A549 (cell line): ENCODE measurements around the gene CIITA. TPM values are rescaled to one million over a fixed set of nuclear protein-coding genes. Genes with fewer than 3 reads are reported as not detected.
A peak's percentile ranks its signal among the peaks of the same experiment; 100 is the strongest.

Source experiments
- ATAC-seq, 2 experiments: fragments of 200-7000 bp in 1 of 2; fragments of >200 bp in 1 of 2; cut with Nextera tagmentation in 1 of 2; cut with Tn5 transposase in 1 of 2; 3 replicates each; pipeline versions ENCODE4 v1.8.0 to v1.9.1; 2018 to 2020; ENCODE audit warnings: mild to moderate bottlenecking in 1 of 2, moderate library complexity in 1 of 2
- CTCF ChIA-PET: fragments of 300-600 bp; sonication (Branson Sonifier 250); formaldehyde crosslinking; extraction: SDS; loops from one replicate; lab custom pipeline; 2021; ENCODE audit warnings: antibody characterized with exemption, inconsistent platforms; lab: Yijun Ruan, JAX
- POLR2A ChIA-PET: fragments of 350-600 bp; formaldehyde crosslinking; extraction: SDS; loops from one replicate; lab custom pipeline; 2021; ENCODE audit warnings: antibody characterized with exemption, inconsistent platforms; lab: Yijun Ruan, JAX
- DNase-seq, 2 experiments: peaks; one replicate each; pipeline versions ENCODE4 v3.0.0 to v3.0.0-alpha.2; 2011 to 2016; ENCODE audit warnings: low read depth in 1 of 2, low spot score in 1 of 2
- FAIRE-seq: peaks from 2 replicates; lab custom pipeline; 2011; peaks lifted over from hg19 to GRCh38; lab: Jason Lieb, UNC
- H3K27ac ChIP-seq, 2 experiments: fragments of >200 bp; sonication (Bioruptor Twin); formaldehyde crosslinking; 3 replicates each; pipeline ENCODE4 v1.5.1; 2016 to 2017
- H3K4me1 ChIP-seq: fragments of >200 bp; sonication (Bioruptor Twin); formaldehyde crosslinking; 3 replicates; pipeline ENCODE4 v1.6.1; 2016
- H3K4me2 ChIP-seq: fragments of >200 bp; sonication (Bioruptor Twin); formaldehyde crosslinking; 3 replicates; pipeline ENCODE4 v1.6.1; 2016
- H3K4me3 ChIP-seq: fragments of >200 bp; sonication (Bioruptor Twin); formaldehyde crosslinking; 3 replicates; pipeline ENCODE4 v1.5.1; 2016
- H3K9me3 ChIP-seq: fragments of >200 bp; sonication (Bioruptor Twin); formaldehyde crosslinking; 3 replicates; pipeline ENCODE4 v1.6.1; 2016
- EHF ChIP-seq: fragments of 250-450 bp; sonication (Bioruptor Pico); IDR thresholded peaks from 2 replicates; pipeline ENCODE4 v1.5.0; 2020; ENCODE audit warnings: mild to moderate bottlenecking
- EHMT2 ChIP-seq: fragments of 200-600 bp; sonication (generic); IDR thresholded peaks from 2 replicates; pipeline ENCODE4 v1.6.1; 2016; ENCODE audit warnings: antibody characterized with exemption, low read depth, mild to moderate bottlenecking, moderate library complexity
- FOSB ChIP-seq: fragments of 250-450 bp; sonication (Bioruptor Pico); IDR thresholded peaks from 2 replicates; pipeline ENCODE4 v1.5.0; 2020; ENCODE audit warnings: mild to moderate bottlenecking, moderate library complexity
- GATA3 ChIP-seq: IDR thresholded peaks from 2 replicates; pipeline ENCODE4 v1.6.1; 2012; ENCODE audit warnings: borderline replicate concordance
- HOXA7 ChIP-seq: fragments of 250-450 bp; sonication (Bioruptor Pico); IDR thresholded peaks from 2 replicates; pipeline ENCODE4 v1.5.0; 2020; ENCODE audit warnings: mild to moderate bottlenecking, moderate library complexity
- HOXB13 ChIP-seq: fragments of 250-450 bp; sonication (Bioruptor Pico); IDR thresholded peaks from 2 replicates; pipeline ENCODE4 v1.5.0; 2020; ENCODE audit warnings: low read depth, mild to moderate bottlenecking, moderate library complexity
- HOXB5 ChIP-seq: fragments of 250-450 bp; sonication (Bioruptor Pico); IDR thresholded peaks from 2 replicates; pipeline ENCODE4 v1.5.0; 2020; ENCODE audit warnings: mild to moderate bottlenecking, moderate library complexity
- JUN ChIP-seq, 2 experiments: fragments of >200 bp; sonication (Bioruptor Twin); formaldehyde crosslinking; IDR thresholded peaks; 2 replicates in 1 of 2; 3 replicates in 1 of 2; pipeline ENCODE4 v1.6.1; 2016 to 2017
- KDM5A ChIP-seq: fragments of 200-600 bp; sonication (generic); IDR thresholded peaks from 2 replicates; pipeline ENCODE4 v1.6.1; 2016; ENCODE audit warnings: antibody characterized with exemption, mild to moderate bottlenecking
- NPAS2 ChIP-seq: fragments of 250-450 bp; sonication (Bioruptor Pico); IDR thresholded peaks from 2 replicates; pipeline ENCODE4 v1.8.0; 2022; ENCODE audit warnings: mild to moderate bottlenecking, moderate library complexity, borderline replicate concordance
- POLR2A ChIP-seq: IDR thresholded peaks from 2 replicates; pipeline ENCODE4 v1.6.1; 2012; ENCODE audit warnings: mild to moderate bottlenecking, low read length
- RAD21 ChIP-seq, 2 experiments: fragments of >200 bp in 1 of 2; sonication (Bioruptor Twin) in 1 of 2; formaldehyde crosslinking in 1 of 2; IDR thresholded peaks in 1 of 2; conservative IDR thresholded peaks in 1 of 2; 2 replicates in 1 of 2; 3 replicates in 1 of 2; pipeline ENCODE4 v1.6.1; 2012 to 2018; ENCODE audit warnings: inconsistent platforms in 1 of 2
- WGBS: methylation state at CpG from one replicate; pipeline ENCODE4 v1.1.6; 2017; ENCODE audit errors: missing lambda C conversion rate; 5-methylcytosine and 5-hydroxymethylcytosine counted together
- polyA plus RNA-seq, 4 experiments: library from polyadenylated mRNA; depleted of rRNA in 3 of 4; stranded (reverse); fragments of >200 nt; fragmentation: RNase III in 1 of 4; extraction: RNeasy Plus Mini Kit Qiagen cat#74134 plus additional on column Dnase treatment in 1 of 4; gene quantifications; 2 replicates in 3 of 4; 3 replicates in 1 of 4; pipeline ENCODE4 v1.2.3, GENCODE V29; 2011 to 2017
- TF ChIP-seq, protein P1 (sequence below): fragments of 450-650 bp; IDR thresholded peaks from 2 replicates; pipeline ENCODE4 v1.6.1; 2014; ENCODE audit warnings: antibody characterized with exemption
- TF ChIP-seq, protein P2 (sequence below): fragments of 200-600 bp; sonication (generic); IDR thresholded peaks from 2 replicates; pipeline ENCODE4 v1.6.1; 2016; ENCODE audit warnings: antibody characterized with exemption, mild to moderate bottlenecking, moderate library complexity

Gene CIITA
- polyA plus RNA-seq, 2 of the 4 experiments (the other 2 are of a cell fraction) = 0.06 TPM; not detected in 1

DNA sequence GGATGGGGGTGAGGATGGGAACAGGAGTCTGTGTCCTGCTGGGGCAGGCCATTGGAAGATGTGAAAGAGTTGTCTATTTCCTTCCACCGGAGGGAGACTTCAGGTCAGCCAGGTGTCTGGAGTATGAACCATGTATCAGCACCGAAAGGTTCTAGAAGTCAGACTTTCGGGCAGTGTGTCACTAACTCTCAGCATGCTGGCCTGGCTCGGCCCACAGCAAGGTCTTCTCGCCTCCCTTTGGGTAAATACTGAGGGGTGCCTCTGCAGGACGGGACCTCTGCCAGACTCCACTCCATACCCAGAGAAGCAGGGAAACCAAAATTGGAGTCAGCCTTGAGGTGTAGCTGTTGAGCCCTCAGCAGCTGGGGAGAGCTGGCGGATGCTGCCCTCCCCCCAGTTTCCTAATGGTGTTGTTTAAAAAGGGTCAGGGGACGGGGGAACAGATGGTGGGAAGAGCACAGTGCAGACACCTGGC is 507 bp downstream of the CIITA start:
- no peaks in the 10 kb centered on the region for H3K9me3 ChIP-seq
- 28% methylated on average over 7 of the region's 8 CpGs for whole genome bisulfite sequencing
- no peak overlapping the region for H3K4me2 ChIP-seq
- ChIA-PET POLR2A (no interaction called here), CTCF (interaction anchor here (1.3 to 1.4 kb wide), 2 partner anchors 9 to 41 kb away, joined by 4 read pairs; no protein-coding TSS in a partner anchor)
- no peak overlapping the region for H3K27ac ChIP-seq
- ATAC-seq (peak in 1 of 2 experiments; percentile 30; a peak in 3 of 6 replicates), DNase-seq (no peak), FAIRE-seq (no peak)
- no peak overlapping the region for H3K4me3 ChIP-seq
- H3K4me1 ChIP-seq = no peaks in the 10 kb centered on the region
- TF ChIP-seq EHMT2 (no peak), HOXB5 (no peak)

DNA sequence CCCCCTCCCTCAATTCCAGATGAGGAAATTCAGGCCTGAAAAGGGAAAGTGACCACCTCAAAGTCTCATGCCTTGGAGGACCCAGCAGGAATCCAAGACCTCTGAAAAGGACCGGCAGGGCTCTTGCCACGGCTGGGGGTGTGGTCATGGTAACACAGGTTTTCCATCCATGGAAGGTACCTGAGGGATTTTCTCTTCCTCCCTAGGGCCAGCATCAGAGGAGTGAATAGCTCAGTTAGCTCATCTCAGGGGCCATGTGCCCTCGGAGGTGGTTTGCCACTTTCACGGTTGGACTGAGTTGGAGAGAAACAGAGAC is 1.3 kb downstream of the CIITA start:
- DNase-seq = no peak
- CTCF ChIA-PET = interaction anchor here (0.6 to 1.4 kb wide), 3 partner anchors 9 to 1043 kb away, joined by 3 to 4 read pairs (median 4); no protein-coding TSS in a partner anchor
- H3K27ac ChIP-seq = no peak overlapping the region
- H3K4me1 ChIP-seq = no peaks in the 10 kb centered on the region
- H3K4me2 ChIP-seq = peak overlapping the region; percentile 67; the same call in 2 of the 3 replicates
- no peak for FAIRE-seq
- WGBS = 22% methylated on average over 4 of the region's 4 CpGs
- no peak overlapping the region for H3K4me3 ChIP-seq
- POLR2A ChIA-PET = no interaction called here
- TF ChIP-seq, protein P1, sequence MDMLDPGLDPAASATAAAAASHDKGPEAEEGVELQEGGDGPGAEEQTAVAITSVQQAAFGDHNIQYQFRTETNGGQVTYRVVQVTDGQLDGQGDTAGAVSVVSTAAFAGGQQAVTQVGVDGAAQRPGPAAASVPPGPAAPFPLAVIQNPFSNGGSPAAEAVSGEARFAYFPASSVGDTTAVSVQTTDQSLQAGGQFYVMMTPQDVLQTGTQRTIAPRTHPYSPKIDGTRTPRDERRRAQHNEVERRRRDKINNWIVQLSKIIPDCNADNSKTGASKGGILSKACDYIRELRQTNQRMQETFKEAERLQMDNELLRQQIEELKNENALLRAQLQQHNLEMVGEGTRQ = no peak
- TF ChIP-seq HOXB5 (no peak), GATA3 (no peak), RAD21 (conservative IDR thresholded peaks at IDR 0.05 in 1 of 2, IDR thresholded peaks at IDR 0.05 in 1 of 2) (no peak), FOSB (no peak), KDM5A (no peak), JUN (IDR thresholded peaks at IDR 0.05) (no peak), HOXB13 (CRISPR knock-in tag) (no peak), EHF (CRISPR knock-in tag) (no peak)
- ATAC-seq = no peak
- no peaks in the 10 kb centered on the region for H3K9me3 ChIP-seq

DNA sequence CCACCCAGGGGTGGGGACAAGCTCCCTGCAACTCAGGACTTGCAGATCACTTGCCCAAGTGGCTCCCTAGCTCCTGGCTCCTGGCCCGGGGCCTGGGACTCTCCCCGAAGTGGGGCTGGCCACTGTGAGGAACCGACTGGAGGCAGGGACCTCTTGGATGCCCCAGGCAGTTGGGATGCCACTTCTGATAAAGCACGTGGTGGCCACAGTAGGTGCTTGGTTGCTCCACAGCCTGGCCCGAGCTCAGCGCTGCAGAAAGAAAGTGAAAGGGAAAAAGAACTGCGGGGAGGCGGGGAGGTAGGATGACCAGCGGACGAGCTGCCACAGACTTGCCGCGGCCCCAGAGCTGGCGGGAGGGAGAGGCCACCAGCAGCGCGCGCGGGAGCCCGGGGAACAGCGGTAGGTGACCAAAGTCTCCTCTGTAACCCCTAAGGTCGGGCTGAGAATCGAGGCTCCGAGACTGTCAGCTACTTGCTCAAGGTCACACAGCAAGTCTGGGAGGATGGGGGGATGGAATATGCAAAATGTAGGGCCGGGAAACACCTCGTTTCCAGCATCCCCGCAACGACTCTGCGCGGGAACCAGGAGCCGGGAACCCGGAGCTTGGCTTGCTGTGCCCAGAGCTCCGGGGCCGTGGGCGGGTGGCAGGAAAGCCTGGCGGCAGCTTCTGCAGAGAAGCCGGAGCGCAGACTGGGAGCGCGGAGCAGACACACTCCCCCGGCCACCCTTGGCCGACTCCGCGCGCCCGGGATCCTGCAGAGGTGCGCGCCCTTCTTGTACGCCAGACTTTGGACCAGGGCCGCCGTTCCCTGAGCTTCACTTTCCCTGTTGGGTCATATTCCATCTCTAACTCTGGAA is 1.9 kb downstream of the CIITA start:
- FAIRE-seq = no peak
- POLR2A ChIA-PET = no interaction called here
- peak; percentile 38; a peak in 4 of 6 replicates for ATAC-seq
- 4% methylated on average over 43 of the region's 49 CpGs for WGBS
- no peak for TF ChIP-seq RAD21 (conservative IDR thresholded peaks at IDR 0.05 in 1 of 2, IDR thresholded peaks at IDR 0.05 in 1 of 2)
- no peak for TF ChIP-seq POLR2A
- no peak for TF ChIP-seq HOXA7 (CRISPR knock-in tag)
- TF ChIP-seq, protein P2, sequence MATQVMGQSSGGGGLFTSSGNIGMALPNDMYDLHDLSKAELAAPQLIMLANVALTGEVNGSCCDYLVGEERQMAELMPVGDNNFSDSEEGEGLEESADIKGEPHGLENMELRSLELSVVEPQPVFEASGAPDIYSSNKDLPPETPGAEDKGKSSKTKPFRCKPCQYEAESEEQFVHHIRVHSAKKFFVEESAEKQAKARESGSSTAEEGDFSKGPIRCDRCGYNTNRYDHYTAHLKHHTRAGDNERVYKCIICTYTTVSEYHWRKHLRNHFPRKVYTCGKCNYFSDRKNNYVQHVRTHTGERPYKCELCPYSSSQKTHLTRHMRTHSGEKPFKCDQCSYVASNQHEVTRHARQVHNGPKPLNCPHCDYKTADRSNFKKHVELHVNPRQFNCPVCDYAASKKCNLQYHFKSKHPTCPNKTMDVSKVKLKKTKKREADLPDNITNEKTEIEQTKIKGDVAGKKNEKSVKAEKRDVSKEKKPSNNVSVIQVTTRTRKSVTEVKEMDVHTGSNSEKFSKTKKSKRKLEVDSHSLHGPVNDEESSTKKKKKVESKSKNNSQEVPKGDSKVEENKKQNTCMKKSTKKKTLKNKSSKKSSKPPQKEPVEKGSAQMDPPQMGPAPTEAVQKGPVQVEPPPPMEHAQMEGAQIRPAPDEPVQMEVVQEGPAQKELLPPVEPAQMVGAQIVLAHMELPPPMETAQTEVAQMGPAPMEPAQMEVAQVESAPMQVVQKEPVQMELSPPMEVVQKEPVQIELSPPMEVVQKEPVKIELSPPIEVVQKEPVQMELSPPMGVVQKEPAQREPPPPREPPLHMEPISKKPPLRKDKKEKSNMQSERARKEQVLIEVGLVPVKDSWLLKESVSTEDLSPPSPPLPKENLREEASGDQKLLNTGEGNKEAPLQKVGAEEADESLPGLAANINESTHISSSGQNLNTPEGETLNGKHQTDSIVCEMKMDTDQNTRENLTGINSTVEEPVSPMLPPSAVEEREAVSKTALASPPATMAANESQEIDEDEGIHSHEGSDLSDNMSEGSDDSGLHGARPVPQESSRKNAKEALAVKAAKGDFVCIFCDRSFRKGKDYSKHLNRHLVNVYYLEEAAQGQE = no peak
- no peak for TF ChIP-seq NPAS2
- H3K4me2 ChIP-seq = peak overlapping the region; percentile 67
- peak overlapping the region; percentile 15; the same call in 1 of the 3 replicates for H3K4me3 ChIP-seq
- CTCF ChIA-PET = interaction anchor here (0.6 to 1.4 kb wide), 3 partner anchors 8 to 1043 kb away, joined by 3 to 4 read pairs (median 4); no protein-coding TSS in a partner anchor
- no peaks in the 10 kb centered on the region for H3K4me1 ChIP-seq
- no peak overlapping the region for H3K27ac ChIP-seq
- H3K9me3 ChIP-seq = no peaks in the 10 kb centered on the region
- DNase-seq = no peak
